T-helper 1 cell treated with Interleukin-12 subunit alpha and Interleukin-12 subunit beta and Interleukin-4 antibody, amounts not matched to agents 30 ng/mL and 1 ng/mL, for 36 hours (primary cell): Measurements from ENCODE around the gene ANO8. TPM values are rescaled to one million over a fixed set of nuclear protein-coding genes. Genes with fewer than 3 reads are reported as not detected.
"Not testable (repeated sequence)": the region's sequence is repeated elsewhere in the genome, so short reads cannot be mapped to it uniquely, and the experiment has no call there.

Experiments used
- intact Hi-C: fragments of 100-400 bp; cut with micrococcal nuclease; formaldehyde crosslinking; loops from one replicate; pipeline ENCODE4 v1.15.1; 2024
- total RNA-seq: library from RNA; stranded (reverse); gene quantifications from 2 replicates; pipeline ENCODE4 v1.2.3, GENCODE V29; 2022

Gene ANO8
- total RNA-seq, 1 donor from 2014 or later, result 13.2 TPM

- intact Hi-C loops, result no loop called here
These were observed 22.2 kb downstream of the ANO8 start for GRCh38 chr19:17312189-17313113.

- intact Hi-C loops, result no loop called here
These were observed 23.0 kb downstream of the ANO8 start for GRCh38 chr19:17311455-17312188.

- intact Hi-C loops, result loop anchor here (1.0 to 5.0 kb wide), 14 partner anchors 18 to 1212 kb away; partner anchors contain the start of genes BABAM1, BST2, COLGALT1 and ELL
These were observed 24.6 kb downstream of the ANO8 start for GRCh38 chr19:17309965-17310461.

GRCh38 chr19:17309198-17309964 is 25.3 kb downstream of the ANO8 start, which contains the start of gene DDA1:
Gene DDA1 (plus strand): TSS chr19:17309563. CDS start chr19:17309655, 92 bp downstream.
- intact Hi-C loops, result loop anchor here (1.0 to 5.0 kb wide), 14 partner anchors 17 to 1213 kb away; partner anchors contain the start of genes BABAM1, BST2, COLGALT1 and ELL

DNA sequence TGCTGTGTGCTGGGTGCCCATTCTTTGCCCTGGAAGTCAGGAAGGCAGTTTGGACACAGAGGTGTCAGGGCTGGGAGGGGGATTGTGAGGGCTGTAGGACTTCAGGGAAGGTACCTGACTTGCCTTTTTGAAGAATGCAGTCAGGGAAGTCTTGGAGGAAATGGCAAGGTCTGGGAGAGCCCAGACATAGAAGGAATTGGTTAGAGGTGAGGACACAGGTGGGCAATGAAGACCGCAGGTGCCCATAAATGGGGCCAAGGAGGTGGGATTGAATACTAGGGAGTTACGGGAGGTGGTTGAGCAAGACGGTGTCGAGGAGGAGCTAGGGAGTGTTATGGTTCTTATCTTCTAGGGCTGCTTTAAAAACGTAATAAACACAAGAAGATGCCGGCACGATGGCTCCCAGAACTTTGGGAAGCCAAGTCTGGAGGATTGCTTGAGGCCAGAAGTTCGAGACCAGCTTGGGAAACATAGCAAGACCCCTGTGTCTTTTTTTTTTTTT is 26.7 kb downstream of the ANO8 start:
- intact Hi-C loops, result loop anchor here (5.0 kb wide), 2 partner anchors 204 to 1214 kb away; partner anchors contain the start of genes ELL and PGLS

- intact Hi-C loops, result loop anchor here (5.0 kb wide), 2 partner anchors 206 to 1216 kb away; partner anchors contain the start of genes ELL and PGLS
These were observed 28.4 kb downstream of the ANO8 start for GRCh38 chr19:17306285-17306714.

GRCh38 chr19:17305517-17306284 is 29.0 kb downstream of the ANO8 start, which contains the start of gene MRPL34:
Gene MRPL34 (plus strand): TSS chr19:17305872. CDS start chr19:17305893, 21 bp downstream.
- intact Hi-C loops, result loop anchor here (1.0 to 5.0 kb wide), 6 partner anchors 38 to 1217 kb away; partner anchors contain the start of genes BABAM1, ELL, OCEL1 and PGLS

- intact Hi-C loops, result loop anchor here (1.0 to 5.0 kb wide), 6 partner anchors 38 to 1217 kb away; partner anchors contain the start of genes BABAM1, ELL, OCEL1 and PGLS
These were observed 29.5 kb downstream of the ANO8 start for GRCh38 chr19:17305216-17305516.

DNA sequence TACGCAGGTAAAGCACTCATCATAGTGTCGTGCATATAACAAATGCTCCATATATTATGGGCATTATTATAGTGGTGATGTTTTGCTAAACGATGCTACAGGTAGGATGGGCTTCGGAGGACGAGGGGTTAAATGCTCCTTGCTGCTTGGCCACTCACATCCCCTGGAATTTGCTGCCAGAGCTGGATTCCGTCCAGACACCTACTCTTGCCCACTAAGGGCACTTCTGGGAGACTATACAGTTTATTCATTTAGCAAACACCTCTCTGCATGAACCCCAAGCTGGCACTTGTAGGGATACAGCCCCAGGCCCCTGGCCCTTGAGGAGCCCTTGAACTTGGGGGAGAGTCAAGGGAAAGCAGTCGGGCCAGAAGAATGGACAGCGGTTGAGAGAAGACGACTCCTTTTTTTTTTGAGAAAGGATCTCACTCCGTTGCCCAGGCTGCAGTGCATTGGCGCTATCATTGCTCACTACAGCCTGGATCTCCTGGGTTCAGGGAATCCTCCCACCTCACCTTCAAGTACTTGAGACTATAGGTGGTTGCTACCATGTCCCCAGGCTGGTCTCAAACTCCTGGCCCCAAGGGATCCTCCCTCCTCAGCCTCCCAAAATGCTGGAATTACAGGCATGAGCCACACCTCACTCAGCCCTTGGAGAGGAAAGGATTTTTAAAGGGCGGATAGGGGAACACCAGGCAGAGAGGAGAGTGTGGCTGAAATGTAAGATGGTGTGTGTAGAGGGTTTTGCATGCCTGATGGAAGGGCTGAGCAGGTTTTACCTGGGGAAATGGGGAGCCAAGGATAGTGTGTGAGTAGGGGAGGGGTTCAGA is 30.1 kb downstream of the ANO8 start:
- intact Hi-C loops, result loop anchor here (1.0 to 5.0 kb wide), 6 partner anchors 37 to 1218 kb away; partner anchors contain the start of genes BABAM1, ELL, OCEL1 and PGLS

- intact Hi-C loops, result loop anchor here (1.0 to 2.0 kb wide), 4 partner anchors 12 to 717 kb away; partner anchors contain the start of genes COLGALT1, HAUS8 and MYO9B
These were observed 30.8 kb downstream of the ANO8 start for GRCh38 chr19:17303940-17304267.

DNA sequence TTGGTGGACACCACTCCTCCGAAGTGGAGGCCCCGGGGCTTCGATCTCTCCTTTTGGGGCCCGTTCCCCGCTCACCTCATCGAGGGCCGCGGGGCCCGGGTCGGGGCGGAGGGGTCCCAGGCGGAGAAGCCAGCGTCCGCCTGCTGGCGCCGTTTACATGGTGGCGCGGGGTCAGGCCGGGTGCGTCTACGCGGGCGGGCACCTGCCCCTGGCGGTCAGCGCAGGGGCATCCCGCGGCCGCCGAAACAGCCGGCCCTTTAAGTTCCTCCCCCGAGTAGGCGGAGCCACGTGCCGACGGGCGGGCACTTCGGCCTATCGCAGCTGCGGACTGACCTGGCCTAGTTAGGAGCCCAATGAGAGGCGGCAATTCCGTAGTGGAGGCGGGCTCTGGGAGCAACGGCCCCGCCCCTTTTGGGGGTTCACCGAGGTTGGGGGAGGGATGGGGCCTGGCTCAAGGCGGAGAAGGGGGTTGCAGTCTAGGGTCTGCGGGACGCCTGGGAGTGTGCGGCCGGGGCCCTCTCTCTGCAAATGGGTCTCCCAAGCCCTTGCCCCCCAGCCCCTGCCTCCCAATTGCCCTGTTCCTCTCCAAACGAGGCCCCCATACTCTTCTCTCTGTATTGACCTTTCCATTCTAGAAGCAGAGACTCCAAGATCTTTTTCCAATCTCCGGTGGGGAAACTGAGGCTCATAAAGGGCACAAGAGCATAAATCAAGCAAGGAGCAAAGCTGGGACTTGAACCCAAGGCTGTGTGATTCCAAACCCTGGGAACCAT is 31.3 kb downstream of the ANO8 start, which contains the start of gene ABHD8:
ABHD8 (minus strand) TSS at position 259 of the 773 bp plus-strand sequence. CDS start 1,809 bp downstream, outside the sequence.
- intact Hi-C loops, result loop anchor here (1.0 to 2.0 kb wide), 4 partner anchors 11 to 717 kb away; partner anchors contain the start of genes COLGALT1, HAUS8 and MYO9B

- intact Hi-C loops, result loop anchor here (1.0 to 2.0 kb wide), 4 partner anchors 10 to 716 kb away; partner anchors contain the start of genes COLGALT1, HAUS8 and MYO9B
These were observed 32.1 kb downstream of the ANO8 start for GRCh38 chr19:17302391-17303166.

DNA sequence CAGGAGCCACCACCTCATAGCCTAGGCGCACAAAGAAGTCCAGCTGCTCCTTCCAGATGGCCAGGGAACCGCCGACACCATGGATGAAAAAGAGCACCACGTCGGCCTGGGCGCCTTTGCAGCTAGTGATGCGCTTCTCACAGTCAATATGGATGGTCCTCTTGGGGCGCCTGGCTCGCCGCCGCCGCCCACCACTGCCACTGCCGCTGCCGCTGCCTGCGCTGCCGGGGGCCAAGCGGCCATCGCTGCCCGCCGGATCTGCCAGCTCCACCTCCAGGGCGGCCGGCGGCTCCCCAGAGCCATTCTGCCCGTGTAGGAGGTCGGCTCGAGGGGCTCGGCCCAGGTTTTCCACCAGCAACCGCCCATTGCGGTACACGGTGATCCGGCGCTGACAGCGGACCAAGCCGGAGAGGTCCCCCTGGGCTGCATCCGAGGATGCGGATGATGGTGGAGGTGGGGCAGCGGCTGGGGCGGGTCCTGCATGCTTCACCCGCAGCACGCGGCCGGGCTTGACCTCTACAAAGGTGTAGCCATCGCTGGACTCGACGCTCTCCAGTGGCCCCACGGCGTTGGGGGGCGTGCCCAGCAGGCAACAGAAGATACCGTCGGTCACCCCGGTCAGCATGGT is 33.5 kb downstream of the ANO8 start:
- intact Hi-C loops, result no loop called here

- intact Hi-C loops, result no loop called here
These were observed 37.7 kb downstream of the ANO8 start for GRCh38 chr19:17296976-17297375.

DNA sequence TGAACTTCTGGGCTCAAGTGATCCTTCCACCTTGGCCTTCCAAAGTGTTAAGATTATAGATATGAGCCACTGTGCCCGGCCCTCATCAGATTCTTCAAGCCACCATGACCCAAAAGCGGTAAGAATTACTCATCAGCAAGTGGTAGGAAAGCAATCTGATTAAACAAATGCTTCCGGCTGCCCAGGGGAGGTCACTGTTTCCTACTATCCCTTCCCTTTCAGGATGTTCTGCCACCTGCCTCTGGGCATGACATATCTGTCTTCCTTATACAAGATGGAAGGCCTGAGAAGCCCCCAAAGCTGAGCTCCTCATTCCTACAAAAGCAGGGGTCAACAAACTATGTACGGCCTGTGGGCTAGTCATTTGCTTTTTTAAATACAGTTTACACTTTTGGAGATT is 38.4 kb downstream of the ANO8 start:
- intact Hi-C loops, result no loop called here

- intact Hi-C loops, result not testable (repeated sequence)
These were observed 39.1 kb downstream of the ANO8 start for GRCh38 chr19:17295551-17295950.
